HG03064 (cell line): ENCODE data around the gene EDN1.
"Not testable (repeated sequence)": the region's sequence is repeated elsewhere in the genome, so short reads cannot be mapped to it uniquely, and the experiment has no call there.

Experiments
- ATAC-seq: cut with Tn5 transposase; IDR thresholded peaks from one replicate; pipeline ENCODE4 v1.9.1; 2021; ENCODE audit warnings: low read depth; ENCODE audit not compliant: unreplicated experiment

Gene EDN1

DNA sequence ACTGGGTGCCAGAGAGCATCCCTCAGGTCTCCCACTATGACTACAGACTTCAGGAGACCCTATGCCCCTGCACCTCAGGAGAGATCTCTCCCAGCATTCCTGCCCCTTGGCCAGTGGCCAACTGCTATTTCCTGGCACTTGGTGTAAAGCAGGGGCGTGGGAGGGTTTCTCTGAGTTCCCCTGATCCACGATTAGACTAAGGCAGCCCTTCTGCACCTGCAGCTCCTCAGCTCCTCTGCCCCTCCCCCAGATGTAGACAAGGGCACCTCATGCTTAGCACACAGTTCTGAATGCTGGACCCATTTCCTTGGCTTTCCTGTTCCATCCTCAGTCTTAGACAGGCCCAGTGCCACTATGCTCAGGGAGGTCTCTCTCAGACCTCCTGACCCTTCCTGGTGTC, 28.6 kb downstream of the EDN1 start:
- no peak for ATAC-seq

- not testable (repeated sequence) for ATAC-seq
These were observed 29.9 kb downstream of the EDN1 start for GRCh38 chr6:12320074-12320473.

DNA sequence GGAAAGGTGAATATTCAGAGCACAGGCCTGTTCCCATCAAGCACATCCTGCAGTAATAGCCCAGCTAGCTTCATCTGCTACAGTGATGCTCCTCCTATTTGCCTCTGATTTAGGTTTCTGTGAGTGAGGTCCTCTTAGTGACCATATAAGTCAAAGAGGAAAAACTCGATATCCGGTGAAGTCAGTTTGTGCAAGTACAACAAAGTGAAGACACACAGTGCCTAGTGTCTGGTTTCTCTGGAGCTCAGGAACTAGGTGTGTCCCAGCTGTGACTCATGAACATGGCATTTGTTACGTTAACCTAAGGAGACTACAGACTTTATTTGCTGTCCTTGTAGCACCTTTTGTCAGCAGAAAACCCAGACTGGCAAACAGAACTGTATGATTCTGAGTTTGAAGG, 33.9 kb downstream of the EDN1 start:
- no peak for ATAC-seq

- no peak for ATAC-seq
These were observed 34.6 kb downstream of the EDN1 start for GRCh38 chr6:12324748-12325147.

DNA sequence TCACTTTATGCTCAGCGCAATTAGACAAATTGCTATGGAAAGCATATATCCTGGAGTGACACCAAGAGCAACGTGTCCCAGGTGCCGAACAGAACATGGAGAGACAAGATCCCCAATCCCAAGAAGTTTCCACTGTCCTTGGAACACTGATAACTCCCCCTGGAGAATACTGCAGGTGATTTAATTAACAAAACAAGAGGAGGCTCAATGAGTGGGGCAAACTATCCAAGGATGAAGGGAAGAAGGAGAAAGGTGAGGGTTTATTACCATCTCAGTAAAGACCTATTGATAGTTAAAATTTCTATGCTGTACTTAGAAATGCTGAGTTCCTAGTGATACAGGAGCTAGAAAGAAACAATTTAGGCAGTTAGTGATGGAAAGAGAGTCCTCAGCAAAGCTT, 35.7 kb downstream of the EDN1 start:
- no peak for ATAC-seq

DNA sequence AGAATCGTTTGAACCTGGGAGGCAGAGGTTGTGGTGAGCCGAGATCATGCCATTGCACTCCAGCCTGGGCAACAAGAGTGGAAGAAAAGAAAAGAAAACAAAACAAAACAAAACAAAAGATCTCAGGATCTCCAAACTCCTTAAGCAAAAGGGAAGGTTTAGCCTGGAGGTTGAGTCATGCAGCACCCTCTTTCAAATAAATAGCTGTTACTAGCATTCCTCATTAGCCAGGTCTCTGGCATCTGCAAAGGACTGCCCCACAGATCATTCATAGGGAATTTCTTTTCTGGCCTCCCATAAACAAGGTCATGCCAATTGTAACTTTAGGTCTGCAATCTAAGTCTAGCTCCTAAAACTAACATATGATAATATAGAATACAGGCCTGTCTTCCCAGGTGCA, 37.2 kb downstream of the EDN1 start:
- ATAC-seq = no peak

DNA sequence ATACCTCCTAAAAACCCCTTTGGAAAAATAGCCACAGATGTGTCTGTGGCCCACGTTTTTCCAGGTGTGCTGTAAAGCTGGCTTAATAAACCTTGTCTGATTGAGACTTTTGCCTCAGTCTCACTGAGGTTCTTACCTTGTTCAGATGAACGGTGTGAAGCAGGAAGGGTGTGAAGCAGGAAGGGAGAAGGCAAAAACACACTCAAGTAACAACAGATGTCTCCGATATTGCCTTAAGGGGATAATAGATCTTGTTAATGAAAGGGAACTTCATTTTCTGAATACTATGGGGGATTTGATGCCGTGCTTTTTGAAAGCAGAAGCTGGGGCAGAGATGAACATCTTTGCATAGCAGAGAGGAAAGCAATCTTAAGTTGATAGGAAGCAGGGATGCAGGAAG, 37.8 kb downstream of the EDN1 start:
- ATAC-seq = no peak

GRCh38 chr6:12328701-12329100, 38.5 kb downstream of the EDN1 start:
- no peak for ATAC-seq

DNA sequence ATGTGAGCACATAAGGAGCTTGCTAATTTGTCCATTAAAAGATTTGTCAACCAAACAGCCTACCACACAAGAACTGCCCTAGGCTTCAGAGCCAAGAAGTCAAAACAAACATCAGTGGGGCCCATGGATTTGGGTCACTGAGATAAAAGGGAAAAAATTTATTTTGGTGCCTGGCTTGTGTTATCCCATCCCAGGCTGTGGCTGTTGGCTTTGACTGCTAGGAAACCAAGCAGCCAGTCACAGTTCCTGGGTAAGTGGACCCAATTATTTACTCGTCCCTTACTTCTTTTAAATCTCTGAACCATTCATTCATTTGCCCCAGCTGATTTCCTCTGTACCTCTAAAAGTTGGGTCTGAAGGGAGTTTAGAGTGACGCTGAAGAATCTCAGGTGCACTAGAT, 41.3 kb downstream of the EDN1 start:
- ATAC-seq = no peak

DNA sequence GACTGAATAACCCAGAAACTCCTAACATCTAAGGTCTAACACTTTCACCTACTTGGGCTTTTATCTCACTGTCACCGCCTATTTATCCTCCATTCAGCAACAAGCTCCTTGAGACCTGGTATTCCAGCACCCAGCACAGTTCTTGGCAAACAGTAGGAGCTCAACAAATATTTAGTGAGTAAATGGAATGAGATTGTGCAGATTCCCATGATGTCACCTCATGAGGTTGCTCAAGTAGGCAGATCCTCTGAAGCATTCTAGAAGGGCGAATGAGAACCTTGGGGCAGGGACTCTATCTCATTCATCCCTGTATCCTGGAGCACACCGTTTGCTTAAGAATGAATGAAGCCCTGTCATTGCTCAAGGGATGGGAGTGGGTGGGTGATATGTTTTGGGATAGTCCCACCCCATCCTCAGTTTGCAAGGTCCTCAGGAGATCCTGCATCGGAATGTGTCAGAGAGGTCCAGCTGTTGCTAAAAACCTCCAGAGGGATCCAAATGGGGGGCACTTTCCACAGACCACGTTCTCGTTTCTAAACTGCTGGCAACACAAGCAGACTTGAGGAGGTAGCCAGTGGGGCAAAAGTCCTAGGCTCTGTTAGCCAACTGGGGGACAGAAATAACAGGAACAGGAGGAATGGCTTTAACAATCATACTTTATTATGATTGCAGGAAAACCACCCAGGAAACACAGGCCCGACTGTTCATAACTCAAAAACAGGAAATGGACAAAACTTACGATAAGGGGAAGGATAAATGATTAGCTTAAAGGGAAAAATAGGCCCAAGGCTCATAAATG, 42.0 kb downstream of the EDN1 start:
- ATAC-seq = no peak

GRCh38 chr6:12332750-12333079, 42.6 kb downstream of the EDN1 start:
- ATAC-seq = not testable (repeated sequence)

GRCh38 chr6:12333128-12333527, 43.0 kb downstream of the EDN1 start:
- ATAC-seq = no peak

GRCh38 chr6:12334526-12335130, 44.5 kb downstream of the EDN1 start:
- ATAC-seq = no peak

- peak; percentile 57 for ATAC-seq
These were observed 45.0 kb downstream of the EDN1 start for GRCh38 chr6:12335131-12335527.

DNA sequence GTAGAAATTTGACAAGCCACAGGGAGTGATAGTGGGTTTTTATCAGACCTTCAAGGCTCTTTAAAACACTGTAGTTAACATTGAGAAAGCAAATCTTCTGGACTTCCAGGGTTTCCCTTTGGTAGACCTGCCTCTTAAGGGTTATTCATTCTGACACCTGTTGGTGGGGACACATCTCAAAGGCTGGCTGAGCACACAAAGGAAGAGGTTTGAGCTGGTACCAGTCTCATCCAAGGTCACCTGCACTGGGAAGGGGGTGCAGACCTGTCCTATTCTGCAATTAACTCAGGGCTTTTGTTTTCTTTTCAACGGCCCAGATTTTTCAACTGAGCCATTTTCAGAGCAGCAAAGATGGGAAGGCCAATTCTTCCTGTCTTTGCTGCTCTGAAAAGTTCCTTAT, 45.6 kb downstream of the EDN1 start:
- ATAC-seq = no peak

GRCh38 chr6:12336121-12336971, 46.2 kb downstream of the EDN1 start:
- no peak for ATAC-seq

DNA sequence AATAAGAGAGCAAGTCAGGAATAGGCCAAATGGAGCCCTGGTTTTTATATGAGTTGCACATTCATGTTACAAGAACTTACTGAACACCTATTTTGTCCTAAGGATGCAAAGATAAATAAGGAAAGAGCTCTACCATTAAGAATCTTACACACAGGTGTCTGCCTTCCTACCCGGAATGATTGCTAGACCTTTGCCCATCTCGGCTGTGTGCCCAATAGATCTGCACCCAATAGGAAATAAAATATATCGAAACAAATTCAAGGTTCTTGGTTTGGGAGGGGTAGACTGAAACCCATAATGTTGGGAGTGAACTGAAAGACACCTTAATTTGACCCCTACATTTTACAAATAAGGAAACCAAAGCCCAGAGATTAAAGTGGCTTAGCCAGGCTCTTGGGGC, 48.9 kb downstream of the EDN1 start:
- ATAC-seq = no peak

GRCh38 chr6:12339808-12340487, 49.8 kb downstream of the EDN1 start:
- ATAC-seq = no peak

GRCh38 chr6:12340488-12340818, 50.3 kb downstream of the EDN1 start:
- no peak for ATAC-seq

- no peak for ATAC-seq
These were observed 52.5 kb downstream of the EDN1 start for GRCh38 chr6:12342664-12343063.

- ATAC-seq = no peak
These were observed 52.9 kb downstream of the EDN1 start for GRCh38 chr6:12343122-12343439.
